Adipose tissue (tissue), 3 donors: Measurements from ENCODE around the gene EPB41L4B. TPM values are rescaled to one million over a fixed set of nuclear protein-coding genes. Genes with fewer than 3 reads are reported as not detected.
"Not testable (repeated sequence)": the region's sequence is repeated elsewhere in the genome, so short reads cannot be mapped to it uniquely, and the experiment has no call there.

Source experiments
- H3K27ac ChIP-seq: one replicate; pipeline ENCODE4 v1.5.1; 2013; ENCODE audit warnings: low read depth, low read length
- WGBS, 3 donors: extraction: QIAGEN DNeasy Blood & Tissue Kit; methylation state at CpG; one replicate each; pipeline ENCODE4 v1.1.7; 2013; 5-methylcytosine and 5-hydroxymethylcytosine counted together
- polyA plus RNA-seq, 3 donors: library from polyadenylated mRNA; stranded (reverse); fragments of 200-250 nt; gene quantifications; one replicate each; pipeline ENCODE4 v1.2.3, GENCODE V29; 2013
- donor health status: healthy with polysubstance abuse.
- donor health status: Bipolar disorder and iron deficiency.
- donor health status: healthy.

EPB41L4B gene
- polyA plus RNA-seq, 3 donors = 6.7 to 129 (median 34.7) TPM

- 71 to 87% (median 85%) methylated on average over 4 of the region's 4 CpGs for WGBS, 3 donors
- H3K27ac ChIP-seq = not testable (repeated sequence)
These were observed 194.2 kb downstream of the EPB41L4B start for GRCh38 chr9:109126671-109127070.

DNA sequence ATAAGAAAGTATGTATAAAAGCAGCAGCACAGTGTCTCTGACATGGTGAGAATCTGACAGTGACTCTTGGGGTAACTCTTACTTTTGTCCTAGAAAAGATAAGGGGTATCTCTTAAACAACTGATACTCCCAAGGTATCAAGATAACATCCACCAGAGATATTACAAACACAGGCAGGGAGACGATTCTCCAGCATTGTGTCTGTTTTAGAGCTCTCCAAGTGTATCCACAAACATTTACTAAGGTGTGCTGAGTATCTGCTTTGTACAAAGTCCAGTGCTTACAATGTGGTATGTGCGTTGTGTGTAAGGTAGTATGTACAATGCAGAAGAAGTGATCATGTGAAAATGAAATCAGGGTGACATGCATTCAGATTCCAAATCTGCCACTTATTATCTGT, 196.7 kb downstream of the EPB41L4B start:
- H3K27ac ChIP-seq = no peak overlapping the region
- WGBS, 3 donors = 47 to 78% (median 69%) methylated on average over 2 of the region's 2 CpGs

GRCh38 chr9:109122726-109123621, 197.9 kb downstream of the EPB41L4B start:
- WGBS, 3 donors = 59 to 80% (median 74%) methylated on average over 12 of the region's 12 CpGs
- H3K27ac ChIP-seq = no peak overlapping the region

Other genes with a start within 250 kb of the EPB41L4B start
- gene TMEM245, start 201.1 kb downstream of the EPB41L4B start, polyA plus RNA-seq = 10 to 100 TPM in 2 of 3 donors, 1 to 10 TPM in 1; 9.2 to 29.1 (median 14.4) TPM
- gene FRRS1L, start 153.8 kb downstream of the EPB41L4B start, polyA plus RNA-seq = under 1 TPM in 2 of 3 donors, not detected in 1; 0.04 to 0.18 TPM
- 1 to 10 TPM; 2.2 to 9.0 (median 8.1) TPM for gene PTPN3, start 177.2 kb upstream of the EPB41L4B start, polyA plus RNA-seq